GM18505 (cell line): ENCODE results near the gene KLHL6.
"Not testable (repeated sequence)": the region's sequence is repeated elsewhere in the genome, so short reads cannot be mapped to it uniquely, and the experiment has no call there.

Source experiments
- ATAC-seq: cut with Tn5 transposase; IDR thresholded peaks from one replicate; pipeline ENCODE4 v1.9.1; 2021; ENCODE audit not compliant: unreplicated experiment
- POLR2A ChIP-seq: IDR thresholded peaks from 4 replicates; pipeline ENCODE4 v1.6.1; 2011; ENCODE audit warnings: borderline replicate concordance; ENCODE audit not compliant: insufficient read depth, insufficient read length; ENCODE audit errors: extremely low read depth

The KLHL6 gene

DNA sequence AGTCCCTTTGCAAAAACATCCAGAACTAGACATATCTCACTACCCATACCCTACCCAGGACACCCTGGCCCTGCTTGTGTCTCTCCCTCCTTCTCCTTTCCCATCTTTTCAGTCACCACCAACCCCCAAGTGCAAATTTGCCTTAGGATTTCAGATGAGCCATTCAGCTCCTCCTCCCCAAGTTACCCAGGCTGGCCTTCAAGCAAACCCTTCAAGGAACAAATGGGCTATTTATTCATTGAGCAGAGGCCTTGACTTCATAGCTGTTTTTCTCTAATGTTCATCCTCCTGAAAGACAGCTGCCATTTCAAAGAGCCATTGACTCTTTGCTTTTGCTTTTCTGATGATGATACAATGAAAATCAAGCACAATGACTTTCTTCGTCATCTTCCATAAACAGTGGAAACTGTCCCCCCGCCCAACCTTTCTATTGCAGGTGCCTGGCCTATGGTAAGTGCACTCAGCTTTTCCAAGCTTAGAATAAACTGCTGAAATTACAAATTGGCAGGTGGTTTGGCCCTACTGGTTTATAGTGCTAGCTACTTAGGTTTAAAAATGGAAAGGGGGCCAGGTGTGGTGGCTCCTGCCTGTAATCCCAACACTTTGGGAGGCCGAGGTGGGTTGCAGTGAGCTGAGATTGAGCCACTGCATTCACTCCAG is 26.1 kb upstream of the KLHL6 start:
- TF ChIP-seq POLR2A: no peak
- no peak for ATAC-seq

DNA sequence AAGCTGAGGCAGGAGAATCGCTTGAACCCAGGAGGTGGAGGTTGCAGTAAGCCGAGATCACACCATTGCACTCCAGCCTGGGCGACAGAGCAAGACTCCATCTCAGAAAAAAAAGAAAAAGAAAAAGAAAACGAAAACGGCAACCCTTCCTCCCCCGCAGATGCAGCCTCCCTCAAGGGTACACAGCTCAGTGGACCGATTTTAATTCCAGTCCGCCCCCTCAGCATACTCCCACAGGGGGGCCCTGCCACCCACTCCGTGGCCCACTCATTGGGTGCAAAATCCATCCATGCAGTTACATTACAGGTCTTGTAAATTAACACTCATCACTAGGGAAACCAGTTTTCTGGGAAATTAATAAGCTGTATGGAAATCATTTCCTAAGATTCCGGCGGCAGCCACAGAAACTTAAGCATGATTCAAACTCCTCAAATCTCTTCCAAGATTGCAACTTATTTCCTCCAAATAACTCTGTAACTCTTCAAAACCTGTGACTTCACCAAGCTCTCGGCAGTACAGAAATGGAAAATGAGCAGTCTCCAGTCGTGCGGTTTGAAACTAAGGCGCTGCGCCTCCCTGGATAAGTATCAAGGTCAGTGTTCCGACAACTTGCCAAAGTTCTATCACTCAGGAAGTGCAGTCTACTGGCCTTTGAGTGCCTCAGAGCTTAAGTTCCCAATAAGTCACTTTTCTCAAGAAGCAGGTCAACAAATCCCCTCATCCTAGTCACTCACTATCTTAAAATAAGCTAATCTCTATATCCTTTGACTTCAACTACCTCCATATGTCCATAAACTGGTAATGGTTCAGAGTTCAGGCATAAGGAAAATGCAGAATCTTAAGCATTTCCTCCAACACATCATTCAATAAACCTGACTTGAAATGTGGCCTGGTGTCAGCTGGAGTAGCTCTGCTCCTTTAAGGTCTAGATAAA is 24.7 kb upstream of the KLHL6 start:
- ATAC-seq: no peak
- no peak for TF ChIP-seq POLR2A

DNA sequence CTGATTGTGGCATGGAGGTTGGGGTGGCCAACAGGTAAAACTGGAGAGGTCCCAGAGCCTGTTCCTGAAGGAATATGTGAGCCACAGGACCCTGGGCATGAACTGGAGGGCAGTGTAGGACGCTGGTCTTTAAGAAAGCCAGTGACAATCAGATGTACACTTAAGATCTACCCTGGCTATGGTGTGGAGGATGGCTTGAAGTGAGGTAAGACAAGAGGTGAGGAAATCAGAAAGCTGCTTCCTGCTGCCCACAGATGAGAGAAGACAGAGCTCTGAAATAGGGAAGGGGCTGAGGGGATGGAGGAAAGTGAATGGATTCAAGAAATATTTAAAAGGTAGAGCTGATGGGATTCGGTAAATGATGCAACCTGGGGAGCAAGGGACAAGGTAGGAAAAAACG is 22.7 kb upstream of the KLHL6 start:
- ATAC-seq: no peak
- no peak for TF ChIP-seq POLR2A

DNA sequence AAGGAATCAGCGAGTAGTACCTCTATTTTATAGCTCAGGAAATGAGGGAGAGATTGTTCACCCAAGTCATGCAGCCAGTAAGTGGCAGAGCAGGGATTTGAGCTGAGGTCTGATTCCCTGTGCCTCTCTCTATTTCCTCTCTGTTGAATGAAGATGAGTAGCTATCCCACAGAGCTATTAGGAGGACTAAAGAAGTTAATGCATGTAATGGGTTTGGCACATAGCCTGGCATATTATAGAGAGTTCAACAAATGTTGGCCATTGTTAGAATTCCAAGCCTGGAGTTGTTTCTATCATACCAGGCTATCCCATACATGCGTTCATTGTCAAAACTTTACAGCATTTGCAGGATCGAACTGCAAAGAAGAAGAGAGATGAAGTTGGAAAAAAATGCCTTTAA is 21.8 kb upstream of the KLHL6 start:
- TF ChIP-seq POLR2A: no peak
- ATAC-seq: no peak

DNA sequence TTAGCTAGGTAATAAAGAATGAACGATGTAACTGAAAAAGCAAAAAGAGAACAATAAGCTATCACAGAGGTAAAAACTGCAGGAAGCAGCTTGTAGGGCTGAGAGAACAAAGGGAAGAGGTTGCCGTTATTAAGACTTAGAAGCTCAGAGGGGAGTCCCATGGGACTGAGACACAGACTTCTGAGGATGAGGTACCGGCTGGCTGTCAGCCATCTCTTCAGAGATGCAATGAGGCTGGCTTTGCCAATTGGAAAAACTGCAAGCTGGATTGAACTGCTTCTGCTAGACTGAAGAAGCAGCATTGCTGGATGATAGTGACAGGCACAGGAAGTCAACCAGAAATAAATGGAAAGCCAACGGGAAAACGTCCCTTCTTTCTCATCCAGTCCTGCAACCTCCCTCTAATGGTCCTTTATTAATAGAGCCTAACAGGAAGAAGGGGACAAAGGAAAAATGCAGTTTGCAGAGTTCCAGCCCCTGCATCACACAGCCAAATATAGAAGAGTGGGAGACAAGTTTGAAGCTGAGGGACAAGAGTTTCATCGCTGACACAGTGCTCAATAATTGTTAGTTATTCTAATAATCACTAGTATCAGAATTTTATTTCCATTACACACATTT is 21.1 kb upstream of the KLHL6 start:
- no peak for TF ChIP-seq POLR2A
- ATAC-seq: no peak

DNA sequence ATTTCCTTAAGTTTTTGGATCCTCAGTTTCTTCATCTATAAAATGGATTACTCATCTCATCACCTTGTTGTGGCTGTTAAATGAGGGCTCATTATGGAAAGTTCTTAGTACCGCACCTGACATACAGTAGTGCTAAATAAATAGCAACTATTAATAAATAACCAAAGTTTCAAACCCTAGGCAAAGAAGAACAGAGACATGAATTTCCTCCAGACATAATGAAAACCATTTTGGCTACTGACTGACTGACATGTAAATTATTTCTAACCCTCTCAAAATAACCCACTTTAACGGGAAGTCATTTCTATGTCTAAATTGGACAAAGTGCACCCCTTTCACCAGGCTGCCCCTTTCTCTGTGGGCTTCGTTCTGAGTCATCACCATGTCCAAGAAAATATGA is 17.4 kb upstream of the KLHL6 start:
- ATAC-seq: no peak

DNA sequence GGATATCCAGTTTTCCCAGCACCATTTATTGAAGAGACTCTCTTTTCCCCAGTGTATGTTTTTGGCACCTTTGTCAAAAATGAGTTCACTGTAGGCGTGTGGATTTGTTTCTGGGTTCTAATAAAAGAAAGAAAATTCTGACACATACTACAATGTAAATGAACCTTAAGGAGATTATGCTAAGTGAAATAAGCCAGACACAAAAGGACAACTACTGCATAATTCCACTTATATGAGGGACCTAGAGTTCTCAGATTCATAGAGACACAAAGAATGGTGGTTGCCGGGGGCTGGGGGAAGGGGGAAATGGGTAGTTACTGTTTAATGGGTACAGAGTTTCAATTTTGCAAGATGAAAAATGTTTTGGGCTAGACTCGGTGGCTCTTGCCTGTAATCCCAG is 14.7 kb upstream of the KLHL6 start:
- ATAC-seq: not testable (repeated sequence)

More for the DNA sequence above, 17.4 kb upstream of the KLHL6 start:
- TF ChIP-seq POLR2A: no peak

DNA sequence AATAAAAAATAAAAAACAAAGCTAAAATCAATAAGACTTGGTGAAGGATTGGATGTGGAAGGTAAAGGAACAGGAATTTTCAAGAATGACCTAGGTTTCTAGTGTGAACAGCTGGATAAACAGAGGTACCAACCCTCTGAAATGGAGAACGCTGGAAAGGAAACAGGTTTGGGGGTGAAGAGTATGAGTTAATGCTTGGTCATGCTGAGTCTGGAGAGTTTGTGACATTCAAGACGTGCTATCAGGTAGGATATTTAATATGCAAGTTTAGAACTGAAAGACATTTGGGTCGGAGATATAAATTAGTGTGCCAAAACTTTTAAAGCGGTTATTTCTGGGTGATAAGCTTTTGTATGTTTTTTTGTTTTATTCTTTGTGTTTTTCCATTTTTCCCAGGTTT is 11.4 kb upstream of the KLHL6 start:
- no peak for TF ChIP-seq POLR2A
- ATAC-seq: no peak

DNA sequence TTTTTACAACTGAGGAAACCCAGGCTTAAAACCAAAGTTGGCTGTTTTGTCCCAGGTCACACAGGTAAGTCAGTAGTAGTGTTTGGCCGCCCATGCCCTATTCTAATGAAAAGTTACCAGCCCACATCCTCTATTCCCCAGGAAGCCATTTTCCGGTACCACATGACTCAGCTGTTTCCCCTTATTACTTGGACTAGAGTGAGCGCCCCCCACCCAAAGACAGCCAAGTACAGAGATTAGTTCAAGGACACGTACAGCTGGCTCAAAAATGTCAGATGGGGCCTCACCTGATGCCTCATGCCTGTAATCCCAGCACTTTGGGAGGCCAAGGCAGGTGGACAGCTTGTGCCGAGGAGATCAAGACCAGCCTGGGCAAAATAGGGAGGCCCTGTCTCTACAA is 8.5 kb upstream of the KLHL6 start:
- no peak for TF ChIP-seq POLR2A
- ATAC-seq: no peak

DNA sequence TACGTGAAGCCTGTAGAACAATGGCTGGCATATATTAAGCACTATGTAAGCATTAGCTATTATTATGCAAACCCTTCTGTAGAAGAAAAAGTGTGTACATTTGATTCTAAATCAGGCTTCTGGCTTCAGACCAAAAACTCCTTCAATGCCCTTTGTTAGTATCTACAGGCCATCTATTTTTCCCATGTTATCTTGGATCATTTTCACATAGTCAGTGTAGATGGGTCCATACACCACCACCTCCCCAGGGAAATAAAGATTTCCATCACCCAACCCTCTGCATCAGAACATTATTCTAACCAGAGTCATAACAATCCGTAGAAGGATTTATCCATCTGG is 8.0 kb upstream of the KLHL6 start:
- ATAC-seq: no peak
- no peak for TF ChIP-seq POLR2A

DNA sequence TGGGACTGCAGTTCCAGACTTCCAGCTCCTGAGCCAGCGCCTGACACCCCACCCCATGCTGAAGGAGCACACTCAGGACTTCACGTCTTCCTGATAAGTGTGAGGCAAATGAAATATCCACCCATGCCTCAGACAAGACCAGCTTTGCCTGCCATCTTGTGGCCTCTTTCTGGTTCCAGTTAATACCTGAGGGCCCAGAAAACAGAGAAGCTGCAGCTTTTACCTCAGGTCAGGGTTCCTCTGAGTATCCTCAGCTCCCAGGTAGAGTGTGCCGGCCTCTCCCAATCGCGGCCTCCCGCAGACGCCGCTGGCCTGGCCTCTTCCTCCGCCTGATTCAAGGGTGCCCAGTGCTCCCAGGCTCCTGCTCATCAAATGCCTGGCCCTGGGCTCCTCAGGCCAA is 5.1 kb upstream of the KLHL6 start:
- ATAC-seq: no peak
- no peak for TF ChIP-seq POLR2A

DNA sequence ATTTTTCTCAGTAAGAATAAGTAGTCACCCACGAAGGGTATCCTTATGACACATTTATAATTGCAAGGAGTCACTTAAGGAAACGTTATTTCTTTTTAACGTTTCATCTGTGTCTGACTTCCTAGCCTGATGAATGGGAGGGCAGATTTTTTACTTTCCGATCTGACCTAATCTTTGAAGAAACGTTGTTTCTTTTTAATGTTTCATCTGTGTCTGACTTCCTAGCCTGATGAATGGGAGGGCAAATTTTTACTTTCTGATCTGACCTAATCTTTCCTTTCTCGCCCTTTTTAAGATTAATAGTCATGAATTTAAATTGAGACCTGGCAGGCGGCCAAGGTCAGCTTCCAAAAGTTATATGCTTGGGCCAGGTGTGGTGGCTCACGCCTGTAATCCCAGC is 3.0 kb upstream of the KLHL6 start:
- TF ChIP-seq POLR2A: no peak

DNA sequence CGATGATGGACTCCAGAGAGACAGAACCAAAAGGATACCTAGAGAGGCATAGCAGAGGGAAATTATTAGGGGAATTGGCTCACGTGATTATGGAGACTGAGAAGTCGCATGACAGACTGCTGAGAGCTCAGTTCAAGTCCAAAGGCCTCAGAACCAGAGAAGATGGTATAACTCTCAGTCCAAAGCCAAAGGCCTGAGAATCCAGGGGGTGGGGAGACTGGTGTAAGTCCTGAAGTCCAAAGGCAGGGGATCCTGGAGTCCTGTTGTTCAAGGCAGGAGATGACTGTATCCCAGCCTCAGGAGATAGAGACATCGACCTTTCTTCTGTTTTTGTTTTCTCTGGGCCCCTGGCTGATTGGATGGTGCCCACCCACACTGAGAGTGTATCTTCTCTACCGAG is 1.2 kb upstream of the KLHL6 start:
- no peak for ATAC-seq
- no peak for TF ChIP-seq POLR2A

More for the DNA sequence above, 3.0 kb upstream of the KLHL6 start:
- ATAC-seq: no peak

DNA sequence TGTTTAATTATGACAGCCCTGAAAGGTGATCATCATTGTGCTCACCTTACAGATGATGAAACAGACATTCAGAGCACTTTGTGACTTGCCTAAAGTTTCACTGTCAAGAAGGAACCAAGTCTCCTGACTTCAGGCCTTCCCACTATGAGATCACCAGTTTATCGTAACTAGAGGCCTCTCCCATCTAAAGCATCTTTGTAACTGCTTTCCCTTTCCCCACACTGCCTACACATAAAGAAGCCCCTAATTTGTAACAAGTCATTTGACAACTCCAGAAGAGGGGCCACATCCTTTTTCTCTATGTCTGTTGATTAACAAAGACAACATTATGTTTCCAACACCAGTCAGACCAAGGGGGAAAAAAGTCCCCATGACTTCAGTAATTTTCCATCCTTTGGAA is 1.1 kb downstream of the KLHL6 start:
- ATAC-seq: peak; percentile 39
- TF ChIP-seq POLR2A: no peak
